Measurements from ENCODE around the gene RNF146. TPM values are rescaled to one million over a fixed set of nuclear protein-coding genes. Genes with fewer than 3 reads are reported as not detected.

RNF146 gene
- total and polyA plus RNA-seq, 2 of the 13 experiments (the other 11 are each of a cell fraction or from before 2014, with no cell fraction given): 18.8 to 27.6 TPM

DNA sequence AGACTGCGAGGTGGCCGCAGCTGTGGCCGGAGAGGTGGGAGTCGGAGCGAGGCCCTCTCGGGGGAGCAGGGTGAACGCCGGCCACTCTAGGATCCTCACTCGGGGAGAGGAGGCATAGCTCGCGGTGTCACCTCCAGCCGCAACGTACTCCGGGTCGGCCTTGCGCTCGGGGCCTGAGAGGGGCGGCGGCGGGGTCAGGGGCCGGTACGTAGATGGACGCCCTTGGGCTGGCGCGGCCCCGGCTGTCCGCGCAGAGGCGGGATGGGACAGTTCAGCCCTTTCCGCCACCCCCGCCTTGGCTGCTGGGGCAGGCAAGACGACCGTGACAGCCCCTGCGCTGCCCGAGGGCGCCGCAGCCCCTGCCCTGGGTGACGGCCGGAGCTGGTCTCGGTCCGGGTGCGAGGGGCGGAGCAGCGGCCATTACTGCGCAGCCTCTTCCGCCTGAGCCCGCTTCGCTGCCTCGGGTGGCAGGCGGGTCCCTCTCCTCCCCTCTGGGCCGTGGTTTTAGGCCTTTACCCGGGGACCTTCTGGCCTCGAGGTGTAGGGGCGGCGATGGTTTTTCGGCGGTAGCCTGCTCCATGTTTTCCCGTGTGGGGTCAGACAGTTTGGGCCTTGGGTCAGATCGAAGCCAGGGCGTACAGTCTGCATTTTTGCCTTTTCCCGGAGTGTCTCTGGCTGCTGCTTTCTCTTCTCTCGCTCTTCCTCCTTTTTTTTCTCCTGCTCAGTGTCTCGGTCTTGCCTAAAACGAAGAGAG lies 405 bp downstream of the RNF146 start (continued):
- TF ChIP-seq, protein P1, sequence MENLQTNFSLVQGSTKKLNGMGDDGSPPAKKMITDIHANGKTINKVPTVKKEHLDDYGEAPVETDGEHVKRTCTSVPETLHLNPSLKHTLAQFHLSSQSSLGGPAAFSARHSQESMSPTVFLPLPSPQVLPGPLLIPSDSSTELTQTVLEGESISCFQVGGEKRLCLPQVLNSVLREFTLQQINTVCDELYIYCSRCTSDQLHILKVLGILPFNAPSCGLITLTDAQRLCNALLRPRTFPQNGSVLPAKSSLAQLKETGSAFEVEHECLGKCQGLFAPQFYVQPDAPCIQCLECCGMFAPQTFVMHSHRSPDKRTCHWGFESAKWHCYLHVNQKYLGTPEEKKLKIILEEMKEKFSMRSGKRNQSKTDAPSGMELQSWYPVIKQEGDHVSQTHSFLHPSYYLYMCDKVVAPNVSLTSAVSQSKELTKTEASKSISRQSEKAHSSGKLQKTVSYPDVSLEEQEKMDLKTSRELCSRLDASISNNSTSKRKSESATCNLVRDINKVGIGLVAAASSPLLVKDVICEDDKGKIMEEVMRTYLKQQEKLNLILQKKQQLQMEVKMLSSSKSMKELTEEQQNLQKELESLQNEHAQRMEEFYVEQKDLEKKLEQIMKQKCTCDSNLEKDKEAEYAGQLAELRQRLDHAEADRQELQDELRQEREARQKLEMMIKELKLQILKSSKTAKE (CRISPR knock-in tag; IDR thresholded peaks at IDR 0.05; ENCODE audit: borderline replicate concordance): peak; percentile 37; the same call in 1 of the 2 replicates
- TF ChIP-seq TGIF2 (CRISPR knock-in tag; IDR thresholded peaks at IDR 0.05): no peak; the same call in 1 of the 2 replicates
- peak; percentile 35 for TF ChIP-seq MAX (IDR thresholded peaks at IDR 0.05)
- TF ChIP-seq ZNF354B (CRISPR knock-in tag; IDR thresholded peaks at IDR 0.05): no peak
- TF ChIP-seq MAZ (IDR thresholded peaks at IDR 0.05; ENCODE audit: borderline replicate concordance, low read depth, low read length): no peak
- TF ChIP-seq MAZ (CRISPR knock-in tag; IDR thresholded peaks at IDR 0.05; ENCODE audit: low read depth): peak; percentile 84
- TF ChIP-seq, protein P2, sequence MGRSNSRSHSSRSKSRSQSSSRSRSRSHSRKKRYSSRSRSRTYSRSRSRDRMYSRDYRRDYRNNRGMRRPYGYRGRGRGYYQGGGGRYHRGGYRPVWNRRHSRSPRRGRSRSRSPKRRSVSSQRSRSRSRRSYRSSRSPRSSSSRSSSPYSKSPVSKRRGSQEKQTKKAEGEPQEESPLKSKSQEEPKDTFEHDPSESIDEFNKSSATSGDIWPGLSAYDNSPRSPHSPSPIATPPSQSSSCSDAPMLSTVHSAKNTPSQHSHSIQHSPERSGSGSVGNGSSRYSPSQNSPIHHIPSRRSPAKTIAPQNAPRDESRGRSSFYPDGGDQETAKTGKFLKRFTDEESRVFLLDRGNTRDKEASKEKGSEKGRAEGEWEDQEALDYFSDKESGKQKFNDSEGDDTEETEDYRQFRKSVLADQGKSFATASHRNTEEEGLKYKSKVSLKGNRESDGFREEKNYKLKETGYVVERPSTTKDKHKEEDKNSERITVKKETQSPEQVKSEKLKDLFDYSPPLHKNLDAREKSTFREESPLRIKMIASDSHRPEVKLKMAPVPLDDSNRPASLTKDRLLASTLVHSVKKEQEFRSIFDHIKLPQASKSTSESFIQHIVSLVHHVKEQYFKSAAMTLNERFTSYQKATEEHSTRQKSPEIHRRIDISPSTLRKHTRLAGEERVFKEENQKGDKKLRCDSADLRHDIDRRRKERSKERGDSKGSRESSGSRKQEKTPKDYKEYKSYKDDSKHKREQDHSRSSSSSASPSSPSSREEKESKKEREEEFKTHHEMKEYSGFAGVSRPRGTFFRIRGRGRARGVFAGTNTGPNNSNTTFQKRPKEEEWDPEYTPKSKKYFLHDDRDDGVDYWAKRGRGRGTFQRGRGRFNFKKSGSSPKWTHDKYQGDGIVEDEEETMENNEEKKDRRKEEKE (IDR thresholded peaks at IDR 0.05): no peak
- no peak for TF ChIP-seq ATF1 (CRISPR knock-in tag; IDR thresholded peaks at IDR 0.05)
- TF ChIP-seq FOXK1 (CRISPR knock-in tag; IDR thresholded peaks at IDR 0.05; ENCODE audit: borderline replicate concordance, low read depth): peak; percentile 58; the same call in 1 of the 2 replicates
- TF ChIP-seq TEF (CRISPR knock-in tag; IDR thresholded peaks at IDR 0.05): no peak
- no peak for TF ChIP-seq HCFC1 (IDR thresholded peaks at IDR 0.05; ENCODE audit: low read depth, low read length)
- TF ChIP-seq MZF1 (CRISPR knock-in tag; IDR thresholded peaks at IDR 0.05; ENCODE audit: borderline replicate concordance): peak; percentile 68; the same call in 1 of the 2 replicates
- TF ChIP-seq MIER2 (CRISPR knock-in tag; IDR thresholded peaks at IDR 0.05): no peak
- peak; percentile 85 to 96 for TF ChIP-seq HMGXB4 (CRISPR knock-in tag; IDR thresholded peaks at IDR 0.05; ENCODE audit: borderline replicate concordance in 1 of 2, low read depth in 1 of 2)
- TF ChIP-seq ZNF607 (CRISPR knock-in tag; IDR thresholded peaks at IDR 0.05; ENCODE audit: borderline replicate concordance): peak; percentile 61; the same call in 1 of the 2 replicates
- TF ChIP-seq GATA4 (IDR thresholded peaks at IDR 0.05; ENCODE audit: borderline replicate concordance, low read depth): peak; percentile 48; the same call in 1 of the 2 replicates
- TF ChIP-seq CBFB (CRISPR knock-in tag; IDR thresholded peaks at IDR 0.05): peak; percentile 29; the same call in 1 of the 2 replicates
- peak; percentile 80 for TF ChIP-seq ZNF768 (CRISPR knock-in tag; IDR thresholded peaks at IDR 0.05)
- peak; percentile 27; the same call in 1 of the 2 replicates for TF ChIP-seq MTF2 (CRISPR knock-in tag; IDR thresholded peaks at IDR 0.05; ENCODE audit: borderline replicate concordance)
- no peak for TF ChIP-seq CEBPG (CRISPR knock-in tag; IDR thresholded peaks at IDR 0.05)
- no peak for TF ChIP-seq BHLHE40 (IDR thresholded peaks at IDR 0.05; ENCODE audit: low read length)
- TF ChIP-seq, protein P3, sequence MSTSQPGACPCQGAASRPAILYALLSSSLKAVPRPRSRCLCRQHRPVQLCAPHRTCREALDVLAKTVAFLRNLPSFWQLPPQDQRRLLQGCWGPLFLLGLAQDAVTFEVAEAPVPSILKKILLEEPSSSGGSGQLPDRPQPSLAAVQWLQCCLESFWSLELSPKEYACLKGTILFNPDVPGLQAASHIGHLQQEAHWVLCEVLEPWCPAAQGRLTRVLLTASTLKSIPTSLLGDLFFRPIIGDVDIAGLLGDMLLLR (CRISPR knock-in tag; IDR thresholded peaks at IDR 0.05): peak; percentile 23; the same call in 1 of the 2 replicates
